IPS-NIHi7 (cell line): ENCODE results near the gene APOA4.
"Not testable (repeated sequence)": the region's sequence is repeated elsewhere in the genome, so short reads cannot be mapped to it uniquely, and the experiment has no call there.

Source experiments
- DNase-seq: peaks from one replicate; pipeline ENCODE4 v3.0.0; 2012; ENCODE audit warnings: mixed read lengths; ENCODE audit errors: extremely low spot score

APOA4 gene

GRCh38 chr11:116849060-116849459 is 26.0 kb upstream of the APOA4 start:
- DNase-seq = no peak

- DNase-seq = no peak
Measured at GRCh38 chr11:116847612-116848011, 24.5 kb upstream of the APOA4 start.

GRCh38 chr11:116844722-116845121 is 21.6 kb upstream of the APOA4 start:
- no peak for DNase-seq

- DNase-seq = no peak
Measured at GRCh38 chr11:116843661-116844060, 20.6 kb upstream of the APOA4 start.

- DNase-seq = no peak
Measured at GRCh38 chr11:116842909-116843308, 19.8 kb upstream of the APOA4 start.

- DNase-seq = no peak
Measured at GRCh38 chr11:116842117-116842516, 19.0 kb upstream of the APOA4 start.

GRCh38 chr11:116840746-116841296 is 17.7 kb upstream of the APOA4 start:
- DNase-seq = no peak

- peak; percentile 58 for DNase-seq
Measured at GRCh38 chr11:116840224-116840745, 17.2 kb upstream of the APOA4 start.

- DNase-seq = no peak
Measured at GRCh38 chr11:116838321-116839084, 15.4 kb upstream of the APOA4 start.

GRCh38 chr11:116837231-116838091 is 14.4 kb upstream of the APOA4 start, which contains the start of gene APOA1:
TSS of gene APOA1 (minus strand) at chr11:116837622. CDS start at chr11:116837387, 235 bp downstream.
- peak; percentile 68 for DNase-seq

GRCh38 chr11:116836632-116836991 is 13.5 kb upstream of the APOA4 start:
- no peak for DNase-seq

GRCh38 chr11:116835791-116836631 is 12.9 kb upstream of the APOA4 start:
- DNase-seq = peak; percentile 92

- DNase-seq = no peak
Measured at GRCh38 chr11:116835042-116835772, 12.1 kb upstream of the APOA4 start.

- not testable (repeated sequence) for DNase-seq
Measured at GRCh38 chr11:116834535-116835041, 11.5 kb upstream of the APOA4 start.

- DNase-seq = no peak
Measured at GRCh38 chr11:116833816-116834534, 10.9 kb upstream of the APOA4 start.

GRCh38 chr11:116833491-116833815 is 10.3 kb upstream of the APOA4 start:
- DNase-seq = no peak

GRCh38 chr11:116832350-116833290 is 9.5 kb upstream of the APOA4 start:
- DNase-seq = no peak

GRCh38 chr11:116831790-116832349 is 8.8 kb upstream of the APOA4 start:
- no peak for DNase-seq
